ENCODE results near the gene CLSTN1.
"Not testable (repeated sequence)": the region's sequence is repeated elsewhere in the genome, so short reads cannot be mapped to it uniquely, and the experiment has no call there.

CLSTN1 gene

GRCh38 chr1:9760824-9761223, 62.9 kb downstream of the CLSTN1 start:
- no peak for DNase-seq

- no peak for DNase-seq
Measured at GRCh38 chr1:9759939-9760338, 63.8 kb downstream of the CLSTN1 start.

GRCh38 chr1:9758559-9759121, 65.1 kb downstream of the CLSTN1 start:
- no peak for DNase-seq

GRCh38 chr1:9755441-9755995, 68.2 kb downstream of the CLSTN1 start:
- DNase-seq, result no peak

GRCh38 chr1:9753121-9753531, 70.6 kb downstream of the CLSTN1 start:
- no peak for DNase-seq

- no peak for DNase-seq
Measured at GRCh38 chr1:9751971-9752370, 71.8 kb downstream of the CLSTN1 start.

GRCh38 chr1:9749361-9749760, 74.4 kb downstream of the CLSTN1 start:
- DNase-seq, result no peak

GRCh38 chr1:9748391-9748790, 75.4 kb downstream of the CLSTN1 start:
- DNase-seq, result not testable (repeated sequence)

- DNase-seq, result no peak
Measured at GRCh38 chr1:9746651-9747050, 77.1 kb downstream of the CLSTN1 start.

- DNase-seq, result no peak
Measured at GRCh38 chr1:9746211-9746610, 77.6 kb downstream of the CLSTN1 start.

GRCh38 chr1:9744106-9744799, 79.5 kb downstream of the CLSTN1 start:
- DNase-seq, result no peak

GRCh38 chr1:9737671-9738070, 86.1 kb downstream of the CLSTN1 start:
- no peak for DNase-seq

- no peak for DNase-seq
Measured at GRCh38 chr1:9737057-9737456, 86.7 kb downstream of the CLSTN1 start.

GRCh38 chr1:9736241-9736640, 87.5 kb downstream of the CLSTN1 start:
- DNase-seq, result no peak

- DNase-seq, result no peak
Measured at GRCh38 chr1:9735800-9736199, 88.0 kb downstream of the CLSTN1 start.

- DNase-seq, result no peak
Measured at GRCh38 chr1:9733160-9733789, 90.5 kb downstream of the CLSTN1 start.

- no peak for DNase-seq
Measured at GRCh38 chr1:9732123-9732971, 91.4 kb downstream of the CLSTN1 start.

GRCh38 chr1:9731561-9731960, 92.2 kb downstream of the CLSTN1 start:
- DNase-seq, result no peak

GRCh38 chr1:9731051-9731537, 92.7 kb downstream of the CLSTN1 start:
- DNase-seq, result no peak

- DNase-seq, result no peak
Measured at GRCh38 chr1:9730096-9730901, 93.5 kb downstream of the CLSTN1 start.

GRCh38 chr1:9729523-9729922, 94.2 kb downstream of the CLSTN1 start:
- no peak for DNase-seq
